ENCODE data around the gene NEGR1. TPM values are rescaled to one million over a fixed set of nuclear protein-coding genes. Genes with fewer than 3 reads are reported as not detected.

Gene NEGR1
- total and polyA plus RNA-seq, 7 donors: 0.69 to 69.2 (median 42.5) TPM

DNA sequence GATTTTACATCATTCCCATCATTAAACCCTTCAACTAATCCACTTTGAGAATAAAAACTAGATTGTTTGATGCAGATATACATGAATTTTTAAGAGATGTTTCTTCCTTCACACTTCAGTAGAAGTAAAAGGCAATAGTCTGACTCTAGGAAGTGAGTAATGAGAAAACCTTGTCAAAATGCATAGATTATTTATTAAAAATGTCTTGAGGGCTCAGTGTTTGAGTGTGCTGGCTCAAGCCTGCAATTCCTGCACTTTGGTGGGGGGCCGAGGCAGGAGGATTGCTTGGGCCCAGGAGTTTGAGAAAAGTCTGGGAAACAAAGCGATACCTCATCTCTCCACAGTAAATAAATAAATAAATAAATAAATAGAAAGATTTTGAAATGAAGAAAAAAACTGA, 177.1 kb downstream of the NEGR1 start:
- no peak overlapping the region for H3K27ac ChIP-seq
- H3K9me3 ChIP-seq: no peaks in the 10 kb centered on the region
- no peak for DNase-seq
- intact Hi-C loops (cut with DNase I): no loop called here
- TF ChIP-seq, protein P1, sequence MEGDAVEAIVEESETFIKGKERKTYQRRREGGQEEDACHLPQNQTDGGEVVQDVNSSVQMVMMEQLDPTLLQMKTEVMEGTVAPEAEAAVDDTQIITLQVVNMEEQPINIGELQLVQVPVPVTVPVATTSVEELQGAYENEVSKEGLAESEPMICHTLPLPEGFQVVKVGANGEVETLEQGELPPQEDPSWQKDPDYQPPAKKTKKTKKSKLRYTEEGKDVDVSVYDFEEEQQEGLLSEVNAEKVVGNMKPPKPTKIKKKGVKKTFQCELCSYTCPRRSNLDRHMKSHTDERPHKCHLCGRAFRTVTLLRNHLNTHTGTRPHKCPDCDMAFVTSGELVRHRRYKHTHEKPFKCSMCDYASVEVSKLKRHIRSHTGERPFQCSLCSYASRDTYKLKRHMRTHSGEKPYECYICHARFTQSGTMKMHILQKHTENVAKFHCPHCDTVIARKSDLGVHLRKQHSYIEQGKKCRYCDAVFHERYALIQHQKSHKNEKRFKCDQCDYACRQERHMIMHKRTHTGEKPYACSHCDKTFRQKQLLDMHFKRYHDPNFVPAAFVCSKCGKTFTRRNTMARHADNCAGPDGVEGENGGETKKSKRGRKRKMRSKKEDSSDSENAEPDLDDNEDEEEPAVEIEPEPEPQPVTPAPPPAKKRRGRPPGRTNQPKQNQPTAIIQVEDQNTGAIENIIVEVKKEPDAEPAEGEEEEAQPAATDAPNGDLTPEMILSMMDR (IDR thresholded peaks at IDR 0.05): no peak
- no peak for TF ChIP-seq EP300 (IDR thresholded peaks at IDR 0.05)
- WGBS, 2 donors: 94% methylated on average over 2 of the region's 2 CpGs
- H3K4me1 ChIP-seq: no peaks in the 10 kb centered on the region
- no peaks in the 10 kb centered on the region for H3K27me3 ChIP-seq
- no peak overlapping the region for H3K4me3 ChIP-seq
- H3K36me3 ChIP-seq: no peaks in the 10 kb centered on the region

DNA sequence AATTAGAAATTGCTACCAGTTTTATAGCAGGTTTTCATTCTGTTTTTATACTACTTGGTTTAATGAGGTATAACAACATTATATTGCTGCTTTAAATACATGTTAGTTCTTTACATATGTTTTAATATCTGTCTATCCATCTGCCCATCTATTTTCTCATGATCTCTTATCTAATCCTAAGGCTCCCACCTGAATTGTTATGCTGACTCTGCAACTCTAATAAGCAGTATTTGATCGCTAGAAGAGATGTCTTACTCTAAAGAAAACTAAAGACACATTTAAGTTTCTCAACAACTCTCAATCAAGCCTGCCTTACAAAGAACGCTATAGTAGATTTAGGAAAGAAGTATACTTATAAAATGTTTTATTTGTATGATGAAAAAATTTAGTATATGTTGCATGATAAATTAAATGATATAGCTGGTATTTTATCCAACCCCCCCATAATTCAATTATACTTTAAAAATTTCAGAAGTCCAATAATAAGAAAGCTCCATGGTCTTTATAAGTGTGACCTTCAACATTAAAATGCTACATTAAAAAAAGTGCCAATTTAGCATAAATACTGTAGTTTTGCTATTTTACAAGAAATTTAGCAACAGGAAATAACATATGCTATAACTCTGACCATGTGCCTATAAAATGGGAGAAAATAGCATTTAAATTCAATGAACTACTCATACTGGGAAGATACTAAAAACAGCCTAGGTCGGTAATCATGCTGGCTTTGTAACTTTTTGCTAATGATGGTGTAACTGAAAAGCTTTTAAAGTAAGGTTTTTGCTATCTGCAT, 180.3 kb downstream of the NEGR1 start:
- no peak overlapping the region for H3K27ac ChIP-seq
- no peaks in the 10 kb centered on the region for H3K4me1 ChIP-seq
- WGBS, 2 donors: 82 to 91% methylated on average over 3 of the region's 3 CpGs
- TF ChIP-seq POLR2AphosphoS5 (IDR thresholded peaks at IDR 0.05) (no peak), POLR2A (IDR thresholded peaks at IDR 0.05) (no peak), EP300 (IDR thresholded peaks at IDR 0.05) (no peak)
- TF ChIP-seq, protein P1 (IDR thresholded peaks at IDR 0.05): no peak
- H3K27me3 ChIP-seq: no peaks in the 10 kb centered on the region
- H3K36me3 ChIP-seq: no peaks in the 10 kb centered on the region
- DNase-seq: no peak
- intact Hi-C loops (cut with DNase I): no loop called here
- no peak overlapping the region for H3K4me3 ChIP-seq
- no peaks in the 10 kb centered on the region for H3K9me3 ChIP-seq

DNA sequence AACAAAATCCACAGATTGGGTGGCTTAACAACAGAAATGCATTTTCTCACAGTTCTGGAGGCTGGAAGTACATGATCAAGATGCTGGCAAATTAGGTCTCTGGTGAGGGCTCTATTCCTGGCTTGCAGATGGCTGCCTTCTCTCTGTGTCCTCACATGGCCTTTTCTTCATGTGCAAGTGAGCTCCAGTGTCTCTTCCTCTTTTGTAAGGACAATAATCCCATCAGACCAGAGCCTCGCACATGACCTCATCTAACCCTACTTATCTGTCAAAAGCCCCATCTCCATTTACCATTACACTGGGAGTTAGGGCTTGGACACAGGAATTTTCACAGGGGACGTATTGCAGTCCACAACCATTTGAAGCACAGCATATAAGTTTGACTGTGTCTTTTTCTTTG, 181.6 kb downstream of the NEGR1 start:
- H3K36me3 ChIP-seq: no peaks in the 10 kb centered on the region
- intact Hi-C loops (cut with DNase I): no loop called here
- no peaks in the 10 kb centered on the region for H3K9me3 ChIP-seq
- H3K27ac ChIP-seq: no peak overlapping the region
- H3K4me3 ChIP-seq: no peak overlapping the region
- TF ChIP-seq, protein P1 (IDR thresholded peaks at IDR 0.05): no peak
- TF ChIP-seq POLR2AphosphoS5 (IDR thresholded peaks at IDR 0.05) (no peak), EP300 (IDR thresholded peaks at IDR 0.05) (no peak), POLR2A (IDR thresholded peaks at IDR 0.05) (no peak)
- 82% methylated on average over 2 of the region's 2 CpGs for WGBS, 2 donors
- no peaks in the 10 kb centered on the region for H3K27me3 ChIP-seq
- H3K4me1 ChIP-seq: no peaks in the 10 kb centered on the region
- DNase-seq: no peak

DNA sequence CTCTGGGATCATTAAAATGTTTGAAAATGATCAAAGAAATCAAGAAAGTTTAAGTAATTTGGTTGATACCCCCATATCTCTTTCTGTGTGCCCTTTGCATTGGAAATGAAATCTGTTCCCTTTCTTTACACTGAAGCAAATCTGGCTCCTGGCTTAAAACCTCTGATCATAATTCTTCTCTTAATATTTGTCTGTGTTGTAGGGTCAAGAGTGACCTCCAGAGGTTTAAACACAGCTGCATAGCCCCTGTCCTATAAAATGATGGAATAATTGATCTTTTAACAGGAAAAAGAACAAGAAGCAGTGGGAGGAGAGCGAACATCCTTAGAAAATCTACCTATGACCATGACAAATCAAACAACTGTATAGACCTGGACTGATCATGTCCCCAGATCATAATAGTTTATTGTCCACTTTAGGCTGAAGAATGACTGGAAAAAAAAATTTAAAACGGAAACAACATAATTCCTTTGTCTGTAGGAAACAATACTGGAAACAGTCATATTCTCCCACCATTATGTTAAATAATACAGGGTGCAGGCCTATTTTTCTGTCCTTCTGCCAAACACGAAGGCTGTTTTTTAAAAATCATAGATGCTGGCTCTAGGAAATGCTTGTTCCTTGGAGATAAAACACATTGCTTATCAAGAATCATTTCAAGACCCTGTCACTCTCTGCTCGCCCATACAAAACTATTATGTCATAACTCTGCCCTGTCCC, 184.3 kb downstream of the NEGR1 start:
- 86 to 88% methylated on average over 4 of the region's 4 CpGs for WGBS, 2 donors
- no peak for DNase-seq
- H3K4me3 ChIP-seq: no peak overlapping the region
- no peaks in the 10 kb centered on the region for H3K27me3 ChIP-seq
- TF ChIP-seq EP300 (IDR thresholded peaks at IDR 0.05) (no peak), POLR2A (IDR thresholded peaks at IDR 0.05) (no peak), POLR2AphosphoS5 (IDR thresholded peaks at IDR 0.05) (no peak)
- TF ChIP-seq, protein P1 (IDR thresholded peaks at IDR 0.05): no peak
- intact Hi-C loops (cut with DNase I): no loop called here
- H3K4me1 ChIP-seq: no peaks in the 10 kb centered on the region
- H3K27ac ChIP-seq: no peak overlapping the region
- no peaks in the 10 kb centered on the region for H3K9me3 ChIP-seq
- no peaks in the 10 kb centered on the region for H3K36me3 ChIP-seq
